KOPT-K1 (cell line): Measurements from ENCODE around the gene NEURL4.
"Not testable (repeated sequence)": the region's sequence is repeated elsewhere in the genome, so short reads cannot be mapped to it uniquely, and the experiment has no call there.

Source experiments
- H3K27ac ChIP-seq: fragments of 200-600 bp; sonication (generic); 2 replicates; pipeline ENCODE4 v1.5.1; 2016; ENCODE audit warnings: antibody characterized with exemption, mild to moderate bottlenecking, low read depth, low read length; ENCODE audit not compliant: poor library complexity, severe bottlenecking
- H3K36me3 ChIP-seq: fragments of 200-600 bp; sonication (generic); 2 replicates; pipeline ENCODE4 v1.5.1; 2017; ENCODE audit warnings: antibody characterized with exemption, mild to moderate bottlenecking, low read length, moderate library complexity; ENCODE audit not compliant: insufficient read depth
- H3K9me3 ChIP-seq: fragments of 200-600 bp; sonication (generic); 2 replicates; pipeline ENCODE4 v1.5.1; 2017; ENCODE audit warnings: antibody characterized with exemption, low read length, mild to moderate bottlenecking; ENCODE audit not compliant: insufficient read depth, poor library complexity, severe bottlenecking

Gene NEURL4

GRCh38 chr17:7328840-7329373, at the start of gene NEURL4:
Gene NEURL4, minus strand, starts transcription at chr17:7329335. Its CDS starts 23 bp downstream, at chr17:7329312.
- Histone ChIP-seq H3K36me3 (peaks cover 31% of the 10 kb centered on the region), H3K9me3 (no peaks in the 10 kb centered on the region), H3K27ac (peak within 1 kb of the TSS; percentile 89)

DNA sequence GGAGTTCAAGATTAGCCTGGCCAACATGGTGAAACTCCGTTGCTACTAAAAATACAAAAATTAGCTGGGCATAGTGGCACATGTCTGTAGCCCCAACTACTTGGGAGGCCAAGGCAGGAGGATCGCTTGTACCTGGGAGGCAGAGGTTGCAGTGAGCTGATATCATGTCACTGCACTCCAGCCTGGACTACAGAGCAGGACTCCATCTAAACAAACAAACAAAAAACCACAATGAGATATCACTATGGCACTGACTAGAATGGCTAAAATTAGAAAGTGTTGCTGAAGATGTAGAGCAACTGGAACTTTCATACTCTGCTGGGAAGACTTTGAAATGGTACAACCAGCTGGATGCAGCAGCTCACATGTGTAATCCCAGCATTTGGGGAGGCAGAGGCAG, 45.2 kb upstream of the NEURL4 start:
- H3K36me3 ChIP-seq: no peaks in the 10 kb centered on the region
- peaks cover 4% of the 10 kb centered on the region for H3K9me3 ChIP-seq
- no peak overlapping the region for H3K27ac ChIP-seq

DNA sequence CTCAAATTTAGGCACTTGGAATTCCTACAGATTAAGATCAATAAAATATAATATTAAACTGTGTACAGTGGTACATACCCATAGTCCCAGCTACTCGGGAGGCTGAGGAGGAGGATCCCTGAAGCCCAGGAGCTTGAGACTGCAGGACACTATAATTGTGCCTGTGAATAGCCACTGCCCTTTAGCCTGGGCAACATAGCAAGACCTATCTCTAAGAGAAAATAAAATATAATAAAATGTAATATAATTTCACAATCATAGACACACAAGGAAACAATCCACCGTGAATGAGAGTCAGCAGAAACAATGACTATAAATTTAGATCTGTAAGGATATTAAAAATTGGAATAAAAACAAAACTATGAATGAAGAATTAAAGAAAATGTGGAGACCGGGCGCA, 41.7 kb upstream of the NEURL4 start:
- H3K36me3 ChIP-seq: no peaks in the 10 kb centered on the region
- H3K9me3 ChIP-seq: no peaks in the 10 kb centered on the region
- no peak overlapping the region for H3K27ac ChIP-seq

DNA sequence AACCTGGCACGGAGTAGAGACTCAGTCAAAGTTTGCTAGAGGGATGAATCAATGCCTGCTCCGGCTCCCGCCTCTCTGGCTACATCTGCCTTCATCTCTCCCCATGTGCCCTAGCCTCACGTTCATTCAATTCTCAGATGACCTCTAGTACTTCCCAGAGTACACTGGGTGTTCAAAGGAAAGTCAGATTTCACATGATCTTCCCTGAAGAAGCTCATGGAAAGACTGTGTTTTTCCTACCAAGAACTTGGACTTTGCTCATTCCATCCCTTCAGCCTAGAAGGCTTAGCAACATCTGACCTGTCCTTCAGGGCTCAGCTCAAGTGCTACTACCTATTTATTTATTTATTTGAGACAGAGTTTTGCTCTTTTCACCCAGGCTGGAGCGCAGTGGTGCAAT, 40.7 kb upstream of the NEURL4 start:
- Histone ChIP-seq H3K27ac (no peak overlapping the region), H3K9me3 (no peaks in the 10 kb centered on the region), H3K36me3 (no peaks in the 10 kb centered on the region)

- H3K36me3 ChIP-seq, H3K27ac ChIP-seq, H3K9me3 ChIP-seq: not testable (repeated sequence)
Observed at GRCh38 chr17:7368599-7368994, 39.5 kb upstream of the NEURL4 start.

DNA sequence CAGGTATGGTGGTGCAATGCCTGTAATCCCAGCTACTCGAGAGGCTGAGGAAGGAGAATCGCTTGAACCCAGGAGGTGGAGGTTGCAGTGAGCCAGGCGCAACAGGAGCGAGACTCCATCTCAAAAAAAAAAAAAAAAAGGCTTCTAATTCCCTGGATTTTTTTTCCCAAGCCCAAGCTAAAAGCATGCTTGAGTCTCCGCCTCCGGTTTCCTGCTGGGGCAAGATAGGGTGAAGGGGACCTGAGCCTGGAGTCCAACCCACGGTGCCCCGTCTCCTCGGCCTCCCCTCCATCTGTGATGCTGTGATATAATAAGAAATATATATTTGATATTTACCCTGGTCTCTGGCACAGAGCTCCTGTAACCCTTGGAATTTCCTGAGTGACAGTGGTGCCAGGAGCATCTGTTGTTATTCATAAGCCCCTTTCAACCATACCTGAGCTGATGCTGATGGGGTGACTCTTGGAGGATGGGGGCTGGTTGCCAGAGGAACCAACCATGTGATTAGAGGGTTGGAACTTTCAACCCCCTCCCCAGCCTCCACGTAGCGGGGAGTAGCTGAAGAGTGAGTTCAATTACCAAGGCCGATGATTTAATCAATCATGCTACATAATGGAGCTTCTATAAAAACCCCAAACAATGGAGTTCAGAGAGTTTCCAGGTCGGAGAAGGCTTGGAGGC, 38.9 kb upstream of the NEURL4 start:
- Histone ChIP-seq H3K36me3 (no peaks in the 10 kb centered on the region), H3K27ac (no peak overlapping the region), H3K9me3 (no peaks in the 10 kb centered on the region)

- Histone ChIP-seq H3K27ac (no peak overlapping the region), H3K36me3 (no peaks in the 10 kb centered on the region), H3K9me3 (no peaks in the 10 kb centered on the region)
Observed at GRCh38 chr17:7367083-7367482, 37.9 kb upstream of the NEURL4 start.

DNA sequence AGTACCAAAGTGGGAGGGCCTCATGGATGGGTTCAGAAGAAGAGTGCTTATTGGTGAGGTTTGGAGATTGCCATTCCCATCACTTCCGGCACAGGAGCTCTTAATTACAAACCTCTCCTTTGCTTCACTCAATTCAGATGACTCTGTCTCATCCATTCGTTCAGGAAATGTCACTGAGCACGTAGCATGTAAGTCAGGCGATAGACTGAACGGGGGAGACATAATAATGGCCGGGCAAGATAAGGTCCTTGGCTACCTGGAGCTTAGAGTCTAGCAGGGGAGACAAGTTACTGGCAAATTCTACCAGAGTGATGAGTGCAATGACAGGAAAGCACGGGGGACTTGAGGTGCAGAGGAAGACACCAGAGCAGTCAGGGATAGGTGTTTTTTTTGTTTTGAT, 36.8 kb upstream of the NEURL4 start:
- H3K9me3 ChIP-seq, H3K36me3 ChIP-seq, H3K27ac ChIP-seq: not testable (repeated sequence)

- H3K9me3 ChIP-seq: no peaks in the 10 kb centered on the region
- no peaks in the 10 kb centered on the region for H3K36me3 ChIP-seq
- no peak overlapping the region for H3K27ac ChIP-seq
Observed at GRCh38 chr17:7363311-7363710, 34.2 kb upstream of the NEURL4 start.

DNA sequence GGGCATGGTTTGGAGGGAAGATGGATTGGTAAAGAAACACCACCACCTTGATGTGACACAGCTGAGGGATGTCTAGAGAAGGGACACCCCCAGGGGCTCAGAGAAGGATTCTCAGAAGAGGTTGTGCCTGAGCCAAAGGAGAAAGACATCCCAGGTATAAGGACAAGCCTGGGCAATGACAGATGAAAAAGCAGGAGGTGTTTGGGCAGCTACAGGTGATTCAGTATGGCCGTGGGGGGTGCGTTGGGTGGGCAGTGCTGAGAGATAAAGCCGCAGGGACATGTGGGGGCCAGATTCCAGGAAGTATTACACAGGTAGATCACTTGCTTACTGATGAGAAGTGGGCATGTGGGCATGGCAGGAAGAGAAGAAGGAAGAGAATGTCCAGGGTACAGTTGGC, 32.8 kb upstream of the NEURL4 start:
- Histone ChIP-seq H3K36me3 (no peaks in the 10 kb centered on the region), H3K9me3 (no peaks in the 10 kb centered on the region), H3K27ac (no peak overlapping the region)

GRCh38 chr17:7357381-7357780, 28.2 kb upstream of the NEURL4 start:
- Histone ChIP-seq H3K9me3 (no peaks in the 10 kb centered on the region), H3K36me3 (peaks cover 16% of the 10 kb centered on the region), H3K27ac (no peak overlapping the region)

DNA sequence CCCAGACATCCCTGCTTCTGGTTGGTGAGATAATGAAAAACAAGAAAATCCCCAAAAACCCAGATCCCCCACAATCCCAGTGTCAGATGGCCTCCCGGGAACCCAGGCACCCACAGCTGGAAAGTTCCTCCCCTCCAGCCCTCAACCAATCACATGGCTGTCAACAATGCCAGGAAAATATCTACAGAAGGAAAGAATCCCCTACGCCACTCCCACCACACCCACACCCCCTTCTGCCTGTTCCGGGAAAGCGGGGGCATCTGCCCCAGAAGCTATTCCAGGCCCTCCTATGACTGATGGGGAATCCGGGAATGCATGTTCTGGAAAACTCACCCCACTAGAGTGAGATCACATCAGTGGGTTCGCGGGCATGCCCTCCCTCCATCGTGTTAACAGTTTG, 27.6 kb upstream of the NEURL4 start:
- Histone ChIP-seq H3K27ac (no peak overlapping the region), H3K9me3 (no peaks in the 10 kb centered on the region)

GRCh38 chr17:7356072-7356549, 27.0 kb upstream of the NEURL4 start:
- Histone ChIP-seq H3K36me3 (peaks cover 28% of the 10 kb centered on the region), H3K9me3 (no peaks in the 10 kb centered on the region), H3K27ac (no peak overlapping the region)

More for the DNA sequence above, 27.6 kb upstream of the NEURL4 start:
- peaks cover 22% of the 10 kb centered on the region for H3K36me3 ChIP-seq

- peaks cover 33% of the 10 kb centered on the region for H3K36me3 ChIP-seq
- no peaks in the 10 kb centered on the region for H3K9me3 ChIP-seq
- no peak overlapping the region for H3K27ac ChIP-seq
Observed at GRCh38 chr17:7355573-7355972, 26.4 kb upstream of the NEURL4 start.

- no peaks in the 10 kb centered on the region for H3K9me3 ChIP-seq
- H3K27ac ChIP-seq: no peak within 1 kb of the TSS
- peaks cover 33% of the 10 kb centered on the region for H3K36me3 ChIP-seq
Observed at GRCh38 chr17:7355053-7355452, 25.9 kb upstream of the NEURL4 start, which contains the start of gene TMEM95. Gene TMEM95, plus strand, starts transcription at chr17:7355156. Its CDS starts 49 bp downstream, at chr17:7355205.

DNA sequence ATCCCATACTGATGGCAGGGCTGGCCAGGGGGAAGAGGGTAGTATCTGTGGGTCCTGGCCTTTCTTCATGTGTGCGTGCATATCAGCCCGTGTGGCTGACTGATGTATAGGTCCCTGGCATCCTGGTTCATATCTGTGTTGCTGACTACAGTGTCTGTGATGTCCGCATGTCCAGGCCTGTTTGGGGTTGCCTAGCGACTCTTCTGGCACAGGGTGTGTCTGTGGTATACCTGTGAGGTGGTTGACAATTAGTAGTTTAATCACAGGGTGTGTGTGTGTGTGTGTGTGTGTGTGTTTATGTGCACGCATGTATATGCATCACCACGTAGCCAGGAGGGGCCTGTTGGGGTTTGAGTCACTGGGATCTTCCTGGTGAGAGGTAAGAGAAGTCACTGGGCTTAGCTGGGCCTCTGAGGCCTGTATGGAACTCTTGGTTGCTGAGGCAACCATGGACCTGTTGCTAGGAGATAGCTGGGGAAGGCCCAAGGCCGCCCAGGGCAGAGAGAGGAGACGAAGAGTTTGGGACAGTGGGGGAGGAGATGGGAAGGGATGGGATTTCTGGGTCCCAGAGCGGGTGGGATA, 25.2 kb upstream of the NEURL4 start:
- Histone ChIP-seq H3K27ac (no peak overlapping the region), H3K9me3 (no peaks in the 10 kb centered on the region), H3K36me3 (peaks cover 40% of the 10 kb centered on the region)
